GM12878 (cell line): ENCODE data around the gene ADISSP.

Experiments
- CBX5 ChIP-seq: sonication (generic); IDR thresholded peaks from 2 replicates; pipeline ENCODE4 v1.6.1; 2016; ENCODE audit warnings: low read depth, moderate library complexity, mild to moderate bottlenecking, inconsistent platforms
- CHD1 ChIP-seq: IDR thresholded peaks from 2 replicates; pipeline ENCODE4 v1.6.1; 2012; ENCODE audit warnings: low read depth, low read length, improper control_type of control experiment
- EED ChIP-seq: sonication (generic); IDR thresholded peaks from 2 replicates; pipeline ENCODE4 v1.6.1; 2016; ENCODE audit warnings: antibody characterized with exemption, low read depth
- EP300 ChIP-seq, 2 experiments: fragments of 150-350 bp in 1 of 2; IDR thresholded peaks; 2 replicates each; pipeline ENCODE4 v1.6.1; 2011 to 2012; ENCODE audit warnings: low read depth in 2 of 2, low read length in 2 of 2, borderline replicate concordance in 1 of 2, improper control_type of control experiment in 1 of 2, inconsistent platforms in 1 of 2; ENCODE audit not compliant: control insufficient read depth in 1 of 2
- GABPA ChIP-seq: IDR thresholded peaks from 2 replicates; pipeline ENCODE4 v1.6.1; 2014; ENCODE audit warnings: antibody characterized with exemption, low read depth, mild to moderate bottlenecking, inconsistent platforms
- KAT2A ChIP-seq: conservative IDR thresholded peaks from 2 replicates; pipeline ENCODE4 v1.6.1; 2011; ENCODE audit warnings: low read depth, low read length; ENCODE audit not compliant: control insufficient read depth
- MAX ChIP-seq: IDR thresholded peaks from 2 replicates; pipeline ENCODE4 v1.6.1; 2012; ENCODE audit warnings: low read depth, low read length, improper control_type of control experiment
- POLR2A ChIP-seq: IDR thresholded peaks from 2 replicates; pipeline ENCODE4 v1.6.1; 2011; ENCODE audit warnings: low read depth, mild to moderate bottlenecking, low read length
- STAT1 ChIP-seq: fragments of 450-650 bp; conservative IDR thresholded peaks from 2 replicates; pipeline ENCODE4 v1.6.1; 2014; ENCODE audit warnings: antibody characterized with exemption, mild to moderate bottlenecking
- ZBED1 ChIP-seq: IDR thresholded peaks from 2 replicates; pipeline ENCODE4 v1.6.1; 2016; ENCODE audit warnings: borderline replicate concordance
- TF ChIP-seq, protein P1 (sequence below): IDR thresholded peaks from 2 replicates; pipeline ENCODE4 v1.6.1; 2012; ENCODE audit warnings: mild to moderate bottlenecking, low read depth, low read length

- TF ChIP-seq, protein P1, sequence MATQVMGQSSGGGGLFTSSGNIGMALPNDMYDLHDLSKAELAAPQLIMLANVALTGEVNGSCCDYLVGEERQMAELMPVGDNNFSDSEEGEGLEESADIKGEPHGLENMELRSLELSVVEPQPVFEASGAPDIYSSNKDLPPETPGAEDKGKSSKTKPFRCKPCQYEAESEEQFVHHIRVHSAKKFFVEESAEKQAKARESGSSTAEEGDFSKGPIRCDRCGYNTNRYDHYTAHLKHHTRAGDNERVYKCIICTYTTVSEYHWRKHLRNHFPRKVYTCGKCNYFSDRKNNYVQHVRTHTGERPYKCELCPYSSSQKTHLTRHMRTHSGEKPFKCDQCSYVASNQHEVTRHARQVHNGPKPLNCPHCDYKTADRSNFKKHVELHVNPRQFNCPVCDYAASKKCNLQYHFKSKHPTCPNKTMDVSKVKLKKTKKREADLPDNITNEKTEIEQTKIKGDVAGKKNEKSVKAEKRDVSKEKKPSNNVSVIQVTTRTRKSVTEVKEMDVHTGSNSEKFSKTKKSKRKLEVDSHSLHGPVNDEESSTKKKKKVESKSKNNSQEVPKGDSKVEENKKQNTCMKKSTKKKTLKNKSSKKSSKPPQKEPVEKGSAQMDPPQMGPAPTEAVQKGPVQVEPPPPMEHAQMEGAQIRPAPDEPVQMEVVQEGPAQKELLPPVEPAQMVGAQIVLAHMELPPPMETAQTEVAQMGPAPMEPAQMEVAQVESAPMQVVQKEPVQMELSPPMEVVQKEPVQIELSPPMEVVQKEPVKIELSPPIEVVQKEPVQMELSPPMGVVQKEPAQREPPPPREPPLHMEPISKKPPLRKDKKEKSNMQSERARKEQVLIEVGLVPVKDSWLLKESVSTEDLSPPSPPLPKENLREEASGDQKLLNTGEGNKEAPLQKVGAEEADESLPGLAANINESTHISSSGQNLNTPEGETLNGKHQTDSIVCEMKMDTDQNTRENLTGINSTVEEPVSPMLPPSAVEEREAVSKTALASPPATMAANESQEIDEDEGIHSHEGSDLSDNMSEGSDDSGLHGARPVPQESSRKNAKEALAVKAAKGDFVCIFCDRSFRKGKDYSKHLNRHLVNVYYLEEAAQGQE, result no peak
- no peak for TF ChIP-seq EP300 (IDR thresholded peaks at IDR 0.05; ENCODE audit: borderline replicate concordance in 1 of 2, control insufficient read depth in 1 of 2, low read depth in 2 of 2, low read length in 2 of 2)
- no peak for TF ChIP-seq MAX
- TF ChIP-seq STAT1, result no peak
- no peak for TF ChIP-seq GABPA
- TF ChIP-seq KAT2A, result no peak
- no peak for TF ChIP-seq EED
- TF ChIP-seq ZBED1, result no peak
- no peak for TF ChIP-seq POLR2A
- no peak for TF ChIP-seq CHD1
- TF ChIP-seq CBX5, result no peak
Measured at GRCh38 chr20:3729811-3730540, 37.6 kb downstream of the ADISSP start.
